ENCODE data around the gene HIGD1A.

The HIGD1A gene

DNA sequence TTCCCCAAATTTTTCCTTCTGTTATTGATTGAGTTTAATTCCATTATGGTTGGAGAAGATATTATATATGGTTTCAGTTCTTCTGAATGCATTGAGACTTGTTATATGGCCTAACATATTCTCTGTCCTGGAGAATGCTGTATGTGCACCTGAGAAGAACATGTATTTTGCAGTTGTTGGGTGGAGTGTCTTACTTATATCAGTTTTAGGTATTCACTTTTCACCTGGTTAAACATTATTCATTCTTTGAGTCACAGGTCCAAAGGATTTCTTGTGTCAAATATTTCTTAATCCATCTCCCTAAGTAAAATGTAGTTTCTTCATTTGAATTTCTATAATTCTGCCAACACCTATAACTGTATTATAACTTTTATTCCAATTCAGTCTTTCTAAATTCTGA, 22.7 kb upstream of the HIGD1A start:
- H4K5ac ChIP-seq (ENCODE audit: low read length): no peak overlapping the region
- no peak overlapping the region for H3K9ac ChIP-seq (ENCODE audit: low read length)
- H2BK5ac ChIP-seq (ENCODE audit: low read length): no peak overlapping the region
- no peak overlapping the region for H3K4me2 ChIP-seq (ENCODE audit: low read length)
- no peak for DNase-seq
- H3K79me1 ChIP-seq (ENCODE audit: low read length): no peaks in the 10 kb centered on the region
- no peaks in the 10 kb centered on the region for H3K36me3 ChIP-seq (ENCODE audit: control insufficient read depth, insufficient read depth, low read length)
- no peak overlapping the region for H2BK120ac ChIP-seq (ENCODE audit: low read depth, low read length)
- H3K27ac ChIP-seq (ENCODE audit: low read depth, low read length): no peak overlapping the region
- H3K27me3 ChIP-seq (ENCODE audit: insufficient read depth, low read length, poor library complexity): no peaks in the 10 kb centered on the region
- no peaks in the 10 kb centered on the region for H3K4me1 ChIP-seq (ENCODE audit: control insufficient read depth, low read depth, low read length)
- no peak overlapping the region for H3K18ac ChIP-seq (ENCODE audit: low read length)
- no peak overlapping the region for H4K8ac ChIP-seq (ENCODE audit: low read depth, low read length)
- no peak overlapping the region for H2BK15ac ChIP-seq (replicated peaks; ENCODE audit: low read depth)
- no peak overlapping the region for H3K56ac ChIP-seq (ENCODE audit: low read length)
- H2AK5ac ChIP-seq (ENCODE audit: low read length): no peak overlapping the region
- H3K4ac ChIP-seq (ENCODE audit: low read depth, low read length): no peak overlapping the region
- no peak overlapping the region for H3K23ac ChIP-seq (ENCODE audit: low read length)
- no peak overlapping the region for H3K4me3 ChIP-seq (ENCODE audit: low read length)
- no peaks in the 10 kb centered on the region for H3K79me2 ChIP-seq (ENCODE audit: control insufficient read depth, insufficient read depth, low read length)

DNA sequence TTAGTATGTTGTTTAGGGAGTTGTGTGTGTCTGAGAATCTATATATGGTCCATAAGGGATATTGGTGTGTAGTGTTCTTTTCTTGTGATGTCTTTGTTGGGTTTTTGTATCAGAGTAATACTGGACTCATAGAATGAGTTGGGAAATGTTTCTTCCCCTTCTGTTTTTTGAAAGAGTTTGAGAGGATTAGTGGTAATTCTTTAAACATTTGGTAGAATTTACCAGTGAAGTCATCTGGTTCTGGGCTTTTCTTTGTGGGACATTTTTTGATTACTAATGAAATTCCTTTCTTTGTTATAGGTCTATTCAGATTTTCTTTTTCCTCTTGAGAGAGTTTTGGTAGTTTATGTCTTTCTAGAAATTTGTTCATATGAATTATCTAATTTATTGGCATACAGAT, 21.9 kb upstream of the HIGD1A start:
- no peaks in the 10 kb centered on the region for H3K79me2 ChIP-seq (ENCODE audit: control insufficient read depth, insufficient read depth, low read length)
- no peak overlapping the region for H4K5ac ChIP-seq (ENCODE audit: low read length)
- H3K4me3 ChIP-seq (ENCODE audit: low read length): no peak overlapping the region
- no peak overlapping the region for H3K9ac ChIP-seq (ENCODE audit: low read length)
- H2BK5ac ChIP-seq (ENCODE audit: low read length): no peak overlapping the region
- H3K18ac ChIP-seq (ENCODE audit: low read length): no peak overlapping the region
- no peak overlapping the region for H4K8ac ChIP-seq (ENCODE audit: low read depth, low read length)
- H3K36me3 ChIP-seq (ENCODE audit: control insufficient read depth, insufficient read depth, low read length): no peaks in the 10 kb centered on the region
- H3K79me1 ChIP-seq (ENCODE audit: low read length): no peaks in the 10 kb centered on the region
- H3K27ac ChIP-seq (ENCODE audit: low read depth, low read length): no peak overlapping the region
- H3K4me1 ChIP-seq (ENCODE audit: control insufficient read depth, low read depth, low read length): no peaks in the 10 kb centered on the region
- H2BK120ac ChIP-seq (ENCODE audit: low read depth, low read length): no peak overlapping the region
- no peak overlapping the region for H3K56ac ChIP-seq (ENCODE audit: low read length)
- H2BK15ac ChIP-seq (replicated peaks; ENCODE audit: low read depth): no peak overlapping the region
- no peak overlapping the region for H3K4ac ChIP-seq (ENCODE audit: low read depth, low read length)
- H2AK5ac ChIP-seq (ENCODE audit: low read length): no peak overlapping the region
- no peaks in the 10 kb centered on the region for H3K27me3 ChIP-seq (ENCODE audit: insufficient read depth, low read length, poor library complexity)
- no peak for DNase-seq
- no peak overlapping the region for H3K4me2 ChIP-seq (ENCODE audit: low read length)
- H3K23ac ChIP-seq (ENCODE audit: low read length): no peak overlapping the region

DNA sequence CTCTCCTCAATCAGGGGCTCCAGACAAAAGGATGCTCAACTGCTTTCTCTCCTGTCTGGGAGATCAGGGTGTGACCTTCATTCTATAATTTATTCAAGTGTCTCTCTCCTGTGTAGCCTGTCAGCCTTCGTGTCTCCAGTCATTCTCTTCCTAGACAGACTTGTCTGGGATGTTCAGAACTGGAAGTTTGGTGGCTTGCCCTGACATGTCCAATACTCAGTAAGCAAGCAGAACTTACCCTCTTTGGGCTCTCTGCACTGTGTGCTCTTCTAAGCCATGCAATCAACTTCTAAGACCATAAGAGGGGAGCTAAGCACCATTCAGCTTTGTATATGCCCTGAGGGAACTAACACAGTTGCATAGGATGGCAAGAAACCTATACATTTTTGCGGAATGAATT, 19.1 kb upstream of the HIGD1A start:
- no peak for DNase-seq
- H2BK15ac ChIP-seq (replicated peaks; ENCODE audit: low read depth): no peak overlapping the region
- no peak overlapping the region for H3K9ac ChIP-seq (ENCODE audit: low read length)
- H3K4me2 ChIP-seq (ENCODE audit: low read length): no peak overlapping the region
- H3K27ac ChIP-seq (ENCODE audit: low read depth, low read length): no peak overlapping the region
- no peak overlapping the region for H2AK5ac ChIP-seq (ENCODE audit: low read length)
- H2BK5ac ChIP-seq (ENCODE audit: low read length): no peak overlapping the region
- no peak overlapping the region for H3K56ac ChIP-seq (ENCODE audit: low read length)
- H3K23ac ChIP-seq (ENCODE audit: low read length): no peak overlapping the region
- H3K79me2 ChIP-seq (ENCODE audit: control insufficient read depth, insufficient read depth, low read length): no peaks in the 10 kb centered on the region
- no peaks in the 10 kb centered on the region for H3K4me1 ChIP-seq (ENCODE audit: control insufficient read depth, low read depth, low read length)
- no peak overlapping the region for H2BK120ac ChIP-seq (ENCODE audit: low read depth, low read length)
- H4K8ac ChIP-seq (ENCODE audit: low read depth, low read length): no peak overlapping the region
- H3K27me3 ChIP-seq (ENCODE audit: insufficient read depth, low read length, poor library complexity): no peaks in the 10 kb centered on the region
- H3K36me3 ChIP-seq (ENCODE audit: control insufficient read depth, insufficient read depth, low read length): no peaks in the 10 kb centered on the region
- WGBS (ENCODE audit: extremely low coverage, insufficient coverage, low lambda C conversion rate): no CpG with 5 or more reads among the region's 2 CpGs
- H3K18ac ChIP-seq (ENCODE audit: low read length): no peak overlapping the region
- no peak overlapping the region for H4K5ac ChIP-seq (ENCODE audit: low read length)
- no peak overlapping the region for H3K4me3 ChIP-seq (ENCODE audit: low read length)
- H3K4ac ChIP-seq (ENCODE audit: low read depth, low read length): no peak overlapping the region
- H3K79me1 ChIP-seq (ENCODE audit: low read length): no peaks in the 10 kb centered on the region

DNA sequence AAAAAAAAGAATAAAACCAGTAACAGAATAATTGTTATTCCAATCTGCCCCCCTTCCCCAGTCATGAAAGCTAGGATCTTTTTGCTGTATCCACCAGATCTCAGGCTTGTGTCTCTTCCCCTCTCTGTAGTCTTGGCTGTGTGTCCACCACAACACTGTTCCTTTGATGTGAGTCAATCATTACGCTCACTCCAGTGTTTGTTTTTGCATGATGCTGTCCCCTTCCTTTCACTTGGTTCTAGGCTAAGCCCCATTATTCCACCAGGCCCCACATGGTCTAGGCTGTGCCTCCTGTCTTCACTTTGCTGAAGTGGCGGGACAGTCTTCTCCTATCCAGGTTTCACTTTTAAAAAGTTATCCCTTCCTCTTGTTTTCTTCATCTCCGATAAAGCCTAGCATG, 18.5 kb upstream of the HIGD1A start:
- no peaks in the 10 kb centered on the region for H3K79me1 ChIP-seq (ENCODE audit: low read length)
- no peak overlapping the region for H2AK5ac ChIP-seq (ENCODE audit: low read length)
- WGBS (ENCODE audit: extremely low coverage, insufficient coverage, low lambda C conversion rate): no CpG with 5 or more reads among the region's 3 CpGs
- no peak overlapping the region for H2BK15ac ChIP-seq (replicated peaks; ENCODE audit: low read depth)
- no peak overlapping the region for H2BK5ac ChIP-seq (ENCODE audit: low read length)
- no peaks in the 10 kb centered on the region for H3K4me1 ChIP-seq (ENCODE audit: control insufficient read depth, low read depth, low read length)
- no peaks in the 10 kb centered on the region for H3K79me2 ChIP-seq (ENCODE audit: control insufficient read depth, insufficient read depth, low read length)
- no peaks in the 10 kb centered on the region for H3K27me3 ChIP-seq (ENCODE audit: insufficient read depth, low read length, poor library complexity)
- no peak overlapping the region for H3K4me2 ChIP-seq (ENCODE audit: low read length)
- no peaks in the 10 kb centered on the region for H3K36me3 ChIP-seq (ENCODE audit: control insufficient read depth, insufficient read depth, low read length)
- no peak overlapping the region for H4K5ac ChIP-seq (ENCODE audit: low read length)
- H2BK120ac ChIP-seq (ENCODE audit: low read depth, low read length): no peak overlapping the region
- no peak overlapping the region for H3K23ac ChIP-seq (ENCODE audit: low read length)
- H3K18ac ChIP-seq (ENCODE audit: low read length): no peak overlapping the region
- DNase-seq: no peak
- no peak overlapping the region for H3K9ac ChIP-seq (ENCODE audit: low read length)
- no peak overlapping the region for H3K4ac ChIP-seq (ENCODE audit: low read depth, low read length)
- no peak overlapping the region for H3K56ac ChIP-seq (ENCODE audit: low read length)
- H3K27ac ChIP-seq (ENCODE audit: low read depth, low read length): no peak overlapping the region
- H4K8ac ChIP-seq (ENCODE audit: low read depth, low read length): no peak overlapping the region
- H3K4me3 ChIP-seq (ENCODE audit: low read length): no peak overlapping the region

DNA sequence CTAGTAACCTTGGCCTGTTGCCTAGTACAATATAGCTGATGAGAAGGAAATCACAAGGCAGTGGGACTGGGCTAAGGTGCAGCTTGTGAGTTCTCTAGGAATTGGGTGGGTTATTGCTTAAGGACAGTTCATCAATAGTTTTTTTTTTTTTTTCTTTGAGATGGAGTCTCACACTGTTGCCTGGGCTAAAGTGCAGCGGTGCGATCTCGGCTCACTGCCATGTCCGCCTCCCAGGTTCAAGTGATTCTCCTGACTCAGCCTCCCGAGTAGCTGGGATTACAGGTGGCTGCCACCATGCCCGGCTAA, 16.4 kb upstream of the HIGD1A start:
- H3K27me3 ChIP-seq (ENCODE audit: insufficient read depth, low read length, poor library complexity): no peaks in the 10 kb centered on the region

DNA sequence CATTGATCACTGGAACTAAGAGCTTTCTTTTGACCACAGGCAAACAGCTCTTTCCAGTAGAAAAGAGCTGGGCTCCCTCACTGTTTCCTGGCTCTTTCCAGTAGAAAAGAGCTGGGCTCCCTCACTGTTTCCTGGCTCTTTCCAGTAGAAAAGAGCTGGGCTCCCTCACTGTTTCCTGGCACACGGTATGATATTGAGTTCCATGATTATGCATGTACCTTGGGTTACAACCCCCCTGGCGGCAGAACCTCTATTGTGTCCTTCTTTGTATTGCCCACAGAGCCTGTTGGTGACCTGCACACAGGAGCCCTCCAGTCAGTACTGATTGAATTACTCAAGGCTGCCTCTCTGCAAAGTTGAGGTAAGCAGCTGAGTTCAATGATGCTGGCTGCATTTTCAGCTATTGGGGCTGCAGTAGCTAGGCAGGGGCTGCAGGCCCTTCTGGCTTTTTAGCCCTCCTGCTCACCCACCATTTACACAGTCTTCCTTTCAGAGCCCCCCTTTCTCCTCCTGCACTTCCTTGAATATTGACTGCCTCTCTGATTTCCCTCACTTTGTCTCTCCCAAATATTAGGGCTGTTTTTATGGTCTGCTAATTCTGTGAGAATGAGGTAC, 15.2 kb upstream of the HIGD1A start:
- Histone ChIP-seq H3K4me2 (ENCODE audit: low read length) (no peak overlapping the region), H2BK120ac (ENCODE audit: low read depth, low read length) (no peak overlapping the region), H3K27me3 (ENCODE audit: insufficient read depth, low read length, poor library complexity) (no peaks in the 10 kb centered on the region), H3K56ac (ENCODE audit: low read length) (no peak overlapping the region), H2BK15ac (replicated peaks; ENCODE audit: low read depth) (no peak overlapping the region), H3K4me3 (ENCODE audit: low read length) (no peak overlapping the region), H3K79me1 (ENCODE audit: low read length) (no peaks in the 10 kb centered on the region), H2AK5ac (ENCODE audit: low read length) (no peak overlapping the region), H3K27ac (ENCODE audit: low read depth, low read length) (no peak overlapping the region), H4K8ac (ENCODE audit: low read depth, low read length) (no peak overlapping the region), H3K23ac (ENCODE audit: low read length) (no peak overlapping the region), H3K4me1 (ENCODE audit: control insufficient read depth, low read depth, low read length) (no peaks in the 10 kb centered on the region), H3K9ac (ENCODE audit: low read length) (no peak overlapping the region), H3K18ac (ENCODE audit: low read length) (no peak overlapping the region), H3K4ac (ENCODE audit: low read depth, low read length) (no peak overlapping the region), H3K36me3 (ENCODE audit: control insufficient read depth, insufficient read depth, low read length) (no peaks in the 10 kb centered on the region), H2BK5ac (ENCODE audit: low read length) (no peak overlapping the region), H4K5ac (ENCODE audit: low read length) (no peak overlapping the region), H3K79me2 (ENCODE audit: control insufficient read depth, insufficient read depth, low read length) (no peaks in the 10 kb centered on the region)
- WGBS (ENCODE audit: extremely low coverage, insufficient coverage, low lambda C conversion rate): no CpG with 5 or more reads among the region's 2 CpGs
- DNase-seq: peak; percentile 63

More for the DNA sequence above, 16.4 kb upstream of the HIGD1A start:
- no peak overlapping the region for H3K56ac ChIP-seq (ENCODE audit: low read length)
- no peak overlapping the region for H3K18ac ChIP-seq (ENCODE audit: low read length)
- H2AK5ac ChIP-seq (ENCODE audit: low read length): no peak overlapping the region
- H2BK120ac ChIP-seq (ENCODE audit: low read depth, low read length): no peak overlapping the region
- no peak overlapping the region for H4K8ac ChIP-seq (ENCODE audit: low read depth, low read length)
- no peaks in the 10 kb centered on the region for H3K79me1 ChIP-seq (ENCODE audit: low read length)
- H2BK5ac ChIP-seq (ENCODE audit: low read length): no peak overlapping the region
- H3K4me2 ChIP-seq (ENCODE audit: low read length): no peak overlapping the region
- no peak overlapping the region for H3K27ac ChIP-seq (ENCODE audit: low read depth, low read length)
- DNase-seq: no peak
- H3K4me3 ChIP-seq (ENCODE audit: low read length): no peak overlapping the region
- no peaks in the 10 kb centered on the region for H3K79me2 ChIP-seq (ENCODE audit: control insufficient read depth, insufficient read depth, low read length)
- H3K4ac ChIP-seq (ENCODE audit: low read depth, low read length): no peak overlapping the region
- H4K5ac ChIP-seq (ENCODE audit: low read length): no peak overlapping the region
- H3K4me1 ChIP-seq (ENCODE audit: control insufficient read depth, low read depth, low read length): no peaks in the 10 kb centered on the region
- no peak overlapping the region for H2BK15ac ChIP-seq (replicated peaks; ENCODE audit: low read depth)
- no peaks in the 10 kb centered on the region for H3K36me3 ChIP-seq (ENCODE audit: control insufficient read depth, insufficient read depth, low read length)
- no peak overlapping the region for H3K9ac ChIP-seq (ENCODE audit: low read length)
- no peak overlapping the region for H3K23ac ChIP-seq (ENCODE audit: low read length)
- no CpG with 5 or more reads among the region's 6 CpGs for WGBS (ENCODE audit: extremely low coverage, insufficient coverage, low lambda C conversion rate)
